Keratinocyte (primary cell): ENCODE data around the gene TSKU. TPM values are rescaled to one million over a fixed set of nuclear protein-coding genes. Genes with fewer than 3 reads are reported as not detected.

Experiments used
- DNase-seq: peaks from one replicate; pipeline ENCODE4 v3.0.0-alpha.2; 2011; ENCODE audit warnings: low read depth, missing footprints, low spot score
- FAIRE-seq: peaks from 2 replicates; lab custom pipeline; 2011; peaks lifted over from hg19 to GRCh38; lab: Jason Lieb, UNC
- H2AFZ ChIP-seq: 2 replicates; pipeline ENCODE4 v1.6.0; 2012; ENCODE audit warnings: low read length, control low read depth, inconsistent platforms; ENCODE audit not compliant: control insufficient read depth
- H3K27ac ChIP-seq: 2 replicates; pipeline ENCODE4 v1.5.1; 2011; ENCODE audit warnings: low read length; ENCODE audit not compliant: control insufficient read depth, insufficient read depth
- H3K27me3 ChIP-seq: 3 replicates; pipeline ENCODE4 v1.6.0; 2011; ENCODE audit warnings: low read length; ENCODE audit not compliant: control insufficient read depth, insufficient read depth; ENCODE audit errors: extremely low read depth
- H3K36me3 ChIP-seq, 2 experiments: 2 replicates in 1 of 2; 3 replicates in 1 of 2; pipeline ENCODE4 v1.5.1; 2011; ENCODE audit warnings: low read length in 2 of 2, mild to moderate bottlenecking in 1 of 2; ENCODE audit not compliant: control insufficient read depth in 2 of 2, insufficient read depth in 2 of 2; ENCODE audit errors: extremely low read depth in 1 of 2
- H3K4me1 ChIP-seq: 3 replicates; pipeline ENCODE4 v1.5.1; 2011; ENCODE audit warnings: low read length; ENCODE audit not compliant: control insufficient read depth, insufficient read depth; ENCODE audit errors: extremely low read depth
- H3K4me2 ChIP-seq: 3 replicates; pipeline ENCODE4 v1.6.0; 2011; ENCODE audit warnings: low read depth, low read length; ENCODE audit not compliant: control insufficient read depth, insufficient read depth; ENCODE audit errors: extremely low read depth
- H3K4me3 ChIP-seq, 3 experiments: fragments of 200-600 bp in 1 of 3; sonication (generic) in 1 of 3; 2 replicates in 2 of 3; 3 replicates in 1 of 3; pipeline ENCODE4 v1.5.1; 2011 to 2016; ENCODE audit warnings: low read length in 3 of 3, mild to moderate bottlenecking in 3 of 3, control low read depth in 2 of 3, inconsistent platforms in 1 of 3, low read depth in 1 of 3, mixed read lengths in 1 of 3, mixed run types in 1 of 3, moderate library complexity in 1 of 3; ENCODE audit not compliant: control insufficient read depth in 2 of 3, insufficient read depth in 2 of 3; ENCODE audit errors: extremely low read depth in 1 of 3
- H3K79me2 ChIP-seq: 2 replicates; pipeline ENCODE4 v1.6.0; 2012; ENCODE audit warnings: low read length; ENCODE audit not compliant: control insufficient read depth, insufficient read depth
- H3K9ac ChIP-seq: 3 replicates; pipeline ENCODE4 v1.6.0; 2011; ENCODE audit warnings: low read length; ENCODE audit not compliant: control insufficient read depth, insufficient read depth; ENCODE audit errors: extremely low read depth
- H3K9me1 ChIP-seq: 3 replicates; pipeline ENCODE4 v1.6.0; 2011; ENCODE audit warnings: low read length; ENCODE audit not compliant: control insufficient read depth, insufficient read depth; ENCODE audit errors: extremely low read depth
- H3K9me3 ChIP-seq: 2 replicates; pipeline ENCODE4 v1.5.1; 2012; ENCODE audit warnings: low read depth, low read length; ENCODE audit not compliant: control insufficient read depth
- H4K20me1 ChIP-seq: 3 replicates; pipeline ENCODE4 v1.6.0; 2011; ENCODE audit warnings: low read length; ENCODE audit not compliant: control insufficient read depth, insufficient read depth; ENCODE audit errors: extremely low read depth
- CTCF ChIP-seq, 3 experiments: IDR thresholded peaks in 1 of 3; conservative IDR thresholded peaks in 1 of 3; optimal IDR thresholded peaks in 1 of 3; 2 replicates in 2 of 3; 3 replicates in 1 of 3; pipeline versions ENCODE3 to v1.5.1; 2011; ENCODE audit warnings: low read length in 3 of 3, mild to moderate bottlenecking in 3 of 3, moderate library complexity in 2 of 3, control low read depth in 1 of 3, inconsistent platforms in 1 of 3; ENCODE audit not compliant: insufficient read depth in 2 of 3; ENCODE audit errors: extremely low read depth in 1 of 3
- EZH2 ChIP-seq: IDR thresholded peaks from one replicate; pipeline ENCODE4 v1.6.1; 2012; ENCODE audit warnings: inconsistent platforms, mild to moderate bottlenecking, low read length, moderate library complexity
- dilution Hi-C: fragments of 300-500 bp; cut with MboI; formaldehyde crosslinking; loops from one replicate; pipeline ENCODE4 v1.7.0; 2020; ENCODE audit warnings: low sequenced_read_pairs; ENCODE audit not compliant: extremely low pct_ligation_motif_present
- polyA plus RNA-seq, 5 experiments: library from polyadenylated mRNA; depleted of rRNA in 3 of 5; stranded (reverse) in 3 of 5; stranded (forward) in 1 of 5; unstranded in 1 of 5; fragments of >200 nt; gene quantifications; 1 replicate in 1 of 5; 2 replicates in 3 of 5; 3 replicates in 1 of 5; pipeline versions ENCODE4 v1.2.1 to v1.2.3, GENCODE V29; 2011 to 2012; ENCODE audit warnings: missing spikeins in 2 of 5, low read depth in 1 of 5, low replicate concordance in 1 of 5

Gene TSKU
- polyA plus RNA-seq, 1 donor (not counting 4 experiments of a cell fraction or from before 2014, with no cell fraction given): 22.8 TPM

GRCh38 chr11:76738618-76739240 is 44.4 kb upstream of the TSKU start:
- H3K36me3 ChIP-seq: no peaks in the 10 kb centered on the region
- H3K4me1 ChIP-seq: no peaks in the 10 kb centered on the region
- no peak overlapping the region for H3K27ac ChIP-seq
- DNase-seq (no peak), FAIRE-seq (no peak)
- H3K79me2 ChIP-seq: no peaks in the 10 kb centered on the region
- no peak overlapping the region for H3K4me3 ChIP-seq
- no peaks in the 10 kb centered on the region for H3K9me3 ChIP-seq
- dilution Hi-C loops: no loop called here
- no peak overlapping the region for H2AFZ ChIP-seq
- H4K20me1 ChIP-seq: no peaks in the 10 kb centered on the region
- H3K27me3 ChIP-seq: no peaks in the 10 kb centered on the region
- no peaks in the 10 kb centered on the region for H3K9me1 ChIP-seq
- no peak overlapping the region for H3K9ac ChIP-seq
- TF ChIP-seq EZH2 (no peak), CTCF (optimal IDR thresholded peaks at IDR 0.05 in 1 of 3, IDR thresholded peaks at IDR 0.05 in 1 of 3, conservative IDR thresholded peaks at IDR 0.05 in 1 of 3; ENCODE audit: extremely low read depth in 1 of 3, insufficient read depth in 2 of 3, low read length in 3 of 3) (no peak)
- H3K4me2 ChIP-seq: no peak overlapping the region

GRCh38 chr11:76739798-76740197 is 43.4 kb upstream of the TSKU start:
- H3K4me2 ChIP-seq: no peak overlapping the region
- H3K79me2 ChIP-seq: no peaks in the 10 kb centered on the region
- no peak for TF ChIP-seq EZH2
- no peak for TF ChIP-seq CTCF (optimal IDR thresholded peaks at IDR 0.05 in 1 of 3, IDR thresholded peaks at IDR 0.05 in 1 of 3, conservative IDR thresholded peaks at IDR 0.05 in 1 of 3; ENCODE audit: extremely low read depth in 1 of 3, insufficient read depth in 2 of 3, low read length in 3 of 3)
- H3K9me1 ChIP-seq: no peaks in the 10 kb centered on the region
- H2AFZ ChIP-seq: no peak overlapping the region
- DNase-seq (no peak), FAIRE-seq (no peak)
- H3K9ac ChIP-seq: no peak overlapping the region
- no peaks in the 10 kb centered on the region for H3K36me3 ChIP-seq
- no peaks in the 10 kb centered on the region for H3K4me1 ChIP-seq
- no peaks in the 10 kb centered on the region for H4K20me1 ChIP-seq
- no peak overlapping the region for H3K4me3 ChIP-seq
- H3K27ac ChIP-seq: no peak overlapping the region
- H3K27me3 ChIP-seq: no peaks in the 10 kb centered on the region
- dilution Hi-C loops: no loop called here
- H3K9me3 ChIP-seq: no peaks in the 10 kb centered on the region
